HL-60 (cell line): ENCODE measurements around the gene SSTR1.

Experiments
- DNase-seq, 2 experiments: peaks; one replicate each; pipeline ENCODE4 v3.0.0-alpha.2; 2010 to 2020; ENCODE audit warnings: low read depth in 1 of 2, low spot score in 1 of 2
- H3K27ac ChIP-seq: fragments of 250-450 bp; sonication (Bioruptor Pico); replicated peaks from 2 replicates; pipeline ENCODE4 v1.5.1; 2020; ENCODE audit warnings: mild to moderate bottlenecking, moderate library complexity
- H3K27me3 ChIP-seq: fragments of 250-450 bp; sonication (Bioruptor Pico); 2 replicates; pipeline ENCODE4 v1.5.1; 2021; ENCODE audit warnings: mild to moderate bottlenecking, moderate library complexity; ENCODE audit not compliant: insufficient read depth, poor library complexity, severe bottlenecking
- H3K4me3 ChIP-seq: replicated peaks from 2 replicates; pipeline ENCODE4 v1.5.1; 2011; ENCODE audit warnings: mild to moderate bottlenecking, control low read depth, low read length; ENCODE audit not compliant: insufficient read depth
- GABPA ChIP-seq: IDR thresholded peaks from 2 replicates; pipeline ENCODE4 v1.6.1; 2012; ENCODE audit warnings: low read depth
- POLR2AphosphoS5 ChIP-seq: IDR thresholded peaks from 2 replicates; pipeline ENCODE4 v1.6.1; 2012; ENCODE audit warnings: low read depth
- SPI1 ChIP-seq: IDR thresholded peaks from 2 replicates; pipeline ENCODE4 v1.6.1; 2012; ENCODE audit warnings: low read depth, mild to moderate bottlenecking, borderline replicate concordance
- long read RNA-seq: library from polyadenylated mRNA; unstranded; transcript quantifications from one replicate; pipeline ENCODE4 v2.0.0, GENCODE V29; 2020
- TF ChIP-seq, protein P1 (sequence below): IDR thresholded peaks from one replicate; pipeline ENCODE4 v1.5.1; 2011; ENCODE audit warnings: low read length, control low read depth, inconsistent platforms; ENCODE audit not compliant: insufficient read depth
- TF ChIP-seq, protein P2 (sequence below): IDR thresholded peaks from 2 replicates; pipeline ENCODE4 v1.6.1; 2012; ENCODE audit warnings: low read depth; ENCODE audit not compliant: insufficient replicate concordance

SSTR1 gene, protein sequence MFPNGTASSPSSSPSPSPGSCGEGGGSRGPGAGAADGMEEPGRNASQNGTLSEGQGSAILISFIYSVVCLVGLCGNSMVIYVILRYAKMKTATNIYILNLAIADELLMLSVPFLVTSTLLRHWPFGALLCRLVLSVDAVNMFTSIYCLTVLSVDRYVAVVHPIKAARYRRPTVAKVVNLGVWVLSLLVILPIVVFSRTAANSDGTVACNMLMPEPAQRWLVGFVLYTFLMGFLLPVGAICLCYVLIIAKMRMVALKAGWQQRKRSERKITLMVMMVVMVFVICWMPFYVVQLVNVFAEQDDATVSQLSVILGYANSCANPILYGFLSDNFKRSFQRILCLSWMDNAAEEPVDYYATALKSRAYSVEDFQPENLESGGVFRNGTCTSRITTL
- long read RNA-seq: 0 reads

DNA sequence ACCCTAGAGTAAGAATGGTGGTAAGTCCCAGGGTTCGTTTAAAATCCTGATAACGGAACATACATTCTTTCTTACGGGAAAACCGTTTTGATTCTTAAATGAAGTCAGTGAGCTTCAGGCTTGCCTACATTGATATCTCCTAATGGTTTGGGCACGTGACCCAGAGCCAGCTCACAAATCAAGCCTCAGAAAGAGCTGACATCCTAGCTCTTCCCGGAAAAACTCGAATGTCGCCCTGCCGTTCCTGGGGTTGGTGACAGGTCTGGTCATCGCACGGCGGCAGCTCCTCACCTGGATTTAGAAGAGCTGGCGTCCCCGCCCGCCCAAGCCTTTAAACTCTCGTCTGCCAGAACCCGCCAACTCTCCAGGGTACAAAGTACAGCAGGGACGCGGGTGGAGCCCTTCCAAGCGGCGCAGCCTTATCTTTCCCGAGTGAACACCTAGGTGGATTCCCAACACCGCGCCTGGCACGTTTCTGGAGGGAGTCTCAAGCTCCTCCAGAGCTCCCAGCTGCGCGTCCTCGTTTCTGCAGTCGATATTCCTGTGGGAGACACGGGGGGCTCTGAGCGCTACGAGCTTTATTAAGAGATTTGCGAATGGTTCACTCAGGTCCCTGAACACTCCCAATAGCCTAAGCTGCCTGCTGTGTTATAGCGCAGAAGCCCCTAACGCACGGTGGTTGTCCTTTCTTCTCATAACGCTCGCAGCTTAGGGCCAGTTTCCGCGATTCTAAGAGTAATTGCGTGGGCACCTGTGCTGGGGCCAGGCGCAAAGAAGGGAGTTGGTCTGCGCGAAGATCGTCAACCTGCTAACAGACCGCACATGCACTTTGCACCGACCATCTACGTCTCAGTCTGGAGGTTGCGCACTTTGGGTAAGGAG is at the start of gene SSTR1:
Gene SSTR1, plus strand, starts transcription at position 169 of the 882 bp plus-strand sequence. CDS start 1,486 bp downstream, outside the sequence.
- H3K4me3 ChIP-seq: no peak within 1 kb of the TSS

DNA sequence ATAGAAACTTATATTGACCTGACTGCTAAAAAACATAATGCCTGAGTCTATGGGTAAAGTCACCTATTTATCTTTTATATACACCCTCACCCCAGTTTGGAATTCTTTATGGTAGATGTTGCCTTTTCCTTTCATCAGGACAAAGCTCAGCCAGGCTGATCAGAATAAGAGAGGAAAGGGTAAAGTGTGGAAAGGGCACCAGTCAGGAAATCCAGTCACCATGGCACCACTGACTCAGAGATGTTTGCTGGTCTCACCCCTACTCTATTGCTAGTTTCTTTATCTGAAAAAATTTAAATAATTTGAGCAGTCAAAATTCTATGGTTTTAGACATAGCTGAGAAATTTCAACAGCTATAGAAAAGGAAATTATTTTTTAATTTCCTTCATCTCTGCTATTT is 49.2 kb upstream of the SSTR1 start:
- no peak for TF ChIP-seq POLR2AphosphoS5
- Histone ChIP-seq H3K4me3 (no peak overlapping the region), H3K27me3 (no peaks in the 10 kb centered on the region), H3K27ac (no peak overlapping the region)
- no peak for DNase-seq

More for the DNA sequence above, at the start of gene SSTR1:
- no peak within 1 kb of the TSS for H3K27ac ChIP-seq
- H3K27me3 ChIP-seq: peaks cover 17% of the 10 kb centered on the region
- TF ChIP-seq POLR2AphosphoS5 (no peak), GABPA (no peak), SPI1 (no peak)
- TF ChIP-seq, protein P1, sequence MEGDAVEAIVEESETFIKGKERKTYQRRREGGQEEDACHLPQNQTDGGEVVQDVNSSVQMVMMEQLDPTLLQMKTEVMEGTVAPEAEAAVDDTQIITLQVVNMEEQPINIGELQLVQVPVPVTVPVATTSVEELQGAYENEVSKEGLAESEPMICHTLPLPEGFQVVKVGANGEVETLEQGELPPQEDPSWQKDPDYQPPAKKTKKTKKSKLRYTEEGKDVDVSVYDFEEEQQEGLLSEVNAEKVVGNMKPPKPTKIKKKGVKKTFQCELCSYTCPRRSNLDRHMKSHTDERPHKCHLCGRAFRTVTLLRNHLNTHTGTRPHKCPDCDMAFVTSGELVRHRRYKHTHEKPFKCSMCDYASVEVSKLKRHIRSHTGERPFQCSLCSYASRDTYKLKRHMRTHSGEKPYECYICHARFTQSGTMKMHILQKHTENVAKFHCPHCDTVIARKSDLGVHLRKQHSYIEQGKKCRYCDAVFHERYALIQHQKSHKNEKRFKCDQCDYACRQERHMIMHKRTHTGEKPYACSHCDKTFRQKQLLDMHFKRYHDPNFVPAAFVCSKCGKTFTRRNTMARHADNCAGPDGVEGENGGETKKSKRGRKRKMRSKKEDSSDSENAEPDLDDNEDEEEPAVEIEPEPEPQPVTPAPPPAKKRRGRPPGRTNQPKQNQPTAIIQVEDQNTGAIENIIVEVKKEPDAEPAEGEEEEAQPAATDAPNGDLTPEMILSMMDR: no peak
- TF ChIP-seq, protein P2, sequence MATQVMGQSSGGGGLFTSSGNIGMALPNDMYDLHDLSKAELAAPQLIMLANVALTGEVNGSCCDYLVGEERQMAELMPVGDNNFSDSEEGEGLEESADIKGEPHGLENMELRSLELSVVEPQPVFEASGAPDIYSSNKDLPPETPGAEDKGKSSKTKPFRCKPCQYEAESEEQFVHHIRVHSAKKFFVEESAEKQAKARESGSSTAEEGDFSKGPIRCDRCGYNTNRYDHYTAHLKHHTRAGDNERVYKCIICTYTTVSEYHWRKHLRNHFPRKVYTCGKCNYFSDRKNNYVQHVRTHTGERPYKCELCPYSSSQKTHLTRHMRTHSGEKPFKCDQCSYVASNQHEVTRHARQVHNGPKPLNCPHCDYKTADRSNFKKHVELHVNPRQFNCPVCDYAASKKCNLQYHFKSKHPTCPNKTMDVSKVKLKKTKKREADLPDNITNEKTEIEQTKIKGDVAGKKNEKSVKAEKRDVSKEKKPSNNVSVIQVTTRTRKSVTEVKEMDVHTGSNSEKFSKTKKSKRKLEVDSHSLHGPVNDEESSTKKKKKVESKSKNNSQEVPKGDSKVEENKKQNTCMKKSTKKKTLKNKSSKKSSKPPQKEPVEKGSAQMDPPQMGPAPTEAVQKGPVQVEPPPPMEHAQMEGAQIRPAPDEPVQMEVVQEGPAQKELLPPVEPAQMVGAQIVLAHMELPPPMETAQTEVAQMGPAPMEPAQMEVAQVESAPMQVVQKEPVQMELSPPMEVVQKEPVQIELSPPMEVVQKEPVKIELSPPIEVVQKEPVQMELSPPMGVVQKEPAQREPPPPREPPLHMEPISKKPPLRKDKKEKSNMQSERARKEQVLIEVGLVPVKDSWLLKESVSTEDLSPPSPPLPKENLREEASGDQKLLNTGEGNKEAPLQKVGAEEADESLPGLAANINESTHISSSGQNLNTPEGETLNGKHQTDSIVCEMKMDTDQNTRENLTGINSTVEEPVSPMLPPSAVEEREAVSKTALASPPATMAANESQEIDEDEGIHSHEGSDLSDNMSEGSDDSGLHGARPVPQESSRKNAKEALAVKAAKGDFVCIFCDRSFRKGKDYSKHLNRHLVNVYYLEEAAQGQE: no peak
- no peak for DNase-seq

DNA sequence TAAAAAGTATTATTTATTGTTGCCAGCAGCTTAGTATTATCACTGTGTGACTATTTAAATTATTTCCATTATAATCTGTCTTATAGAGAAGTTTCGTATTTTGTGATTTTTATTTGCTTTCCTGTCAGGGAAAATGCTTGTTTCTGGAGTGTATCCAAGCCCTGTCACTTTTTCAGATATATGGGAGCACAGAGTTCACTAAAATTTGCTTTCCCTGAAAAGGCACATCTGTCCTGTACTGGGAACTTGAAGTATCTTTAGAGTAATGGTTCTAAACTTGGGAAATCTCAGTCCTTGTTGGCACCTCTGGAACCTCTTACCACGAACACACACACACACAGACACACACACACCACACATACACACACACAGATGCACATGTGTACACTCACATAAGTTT is 39.3 kb upstream of the SSTR1 start:
- no peak for TF ChIP-seq POLR2AphosphoS5
- TF ChIP-seq, protein P1: no peak
- TF ChIP-seq GABPA: no peak
- TF ChIP-seq SPI1: no peak
- TF ChIP-seq, protein P2: no peak

DNA sequence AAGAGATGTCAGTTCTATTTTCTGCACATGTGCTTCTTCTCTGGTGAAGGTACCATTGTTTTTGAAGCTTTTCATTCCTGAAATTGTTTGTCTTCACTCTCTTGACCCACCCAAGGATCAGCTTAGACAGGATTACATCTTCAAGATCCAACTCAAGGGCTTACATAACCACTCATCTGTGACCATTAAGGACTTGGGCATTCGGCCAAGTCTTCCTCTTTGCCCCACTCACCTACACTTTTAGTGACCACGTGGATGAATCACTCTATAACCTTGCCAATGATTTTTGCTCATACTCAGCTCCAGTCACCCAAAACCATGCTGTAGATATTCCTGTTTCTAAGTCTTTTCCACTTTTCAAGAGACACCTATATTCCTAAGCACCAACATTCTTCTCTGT is 36.5 kb upstream of the SSTR1 start:
- H3K27ac ChIP-seq: no peak overlapping the region
- no peak for TF ChIP-seq SPI1
- TF ChIP-seq POLR2AphosphoS5: no peak
- TF ChIP-seq, protein P2: no peak
- TF ChIP-seq, protein P1: no peak
- TF ChIP-seq GABPA: no peak
- no peaks in the 10 kb centered on the region for H3K27me3 ChIP-seq
- no peak overlapping the region for H3K4me3 ChIP-seq
- no peak for DNase-seq

More for the DNA sequence above, 39.3 kb upstream of the SSTR1 start:
- no peak overlapping the region for H3K4me3 ChIP-seq
- no peak overlapping the region for H3K27ac ChIP-seq
- no peaks in the 10 kb centered on the region for H3K27me3 ChIP-seq
- DNase-seq: no peak
